H9 (cell line): ENCODE results near the gene POC5. TPM values are rescaled to one million over a fixed set of nuclear protein-coding genes. Genes with fewer than 3 reads are reported as not detected.

Experiments used
- DNase-seq: peaks from one replicate; pipeline ENCODE4 v3.0.0-alpha.2; 2017
- H2AFZ ChIP-seq: one replicate; pipeline ENCODE4 v1.6.1; 2013; ENCODE audit warnings: mild to moderate bottlenecking, low read length, control low read depth, moderate library complexity
- H2AK5ac ChIP-seq: 2 replicates; pipeline ENCODE4 v1.6.1; 2013; ENCODE audit warnings: low read length, control low read depth, mixed read lengths; ENCODE audit not compliant: insufficient read length
- H2BK120ac ChIP-seq: one replicate; pipeline ENCODE4 v1.6.1; 2013; ENCODE audit warnings: low read depth, mild to moderate bottlenecking, low read length, control low read depth, inconsistent platforms; ENCODE audit not compliant: poor library complexity, severe bottlenecking
- H2BK12ac ChIP-seq: 2 replicates; pipeline ENCODE4 v1.6.1; 2013; ENCODE audit warnings: low read length, control low read depth, mixed read lengths, low read depth; ENCODE audit not compliant: insufficient read length
- H2BK15ac ChIP-seq: 2 replicates; pipeline ENCODE4 v1.6.1; 2013; ENCODE audit warnings: low read depth, low read length, control low read depth
- H2BK20ac ChIP-seq: one replicate; pipeline ENCODE4 v1.6.1; 2013; ENCODE audit warnings: low read depth, mild to moderate bottlenecking, low read length, control low read depth, inconsistent platforms; ENCODE audit not compliant: poor library complexity, severe bottlenecking
- H2BK5ac ChIP-seq: 2 replicates; pipeline ENCODE4 v1.6.1; 2013; ENCODE audit warnings: low read length, control low read depth, mixed read lengths; ENCODE audit not compliant: insufficient read length
- H3K14ac ChIP-seq: 2 replicates; pipeline ENCODE4 v1.6.1; 2013; ENCODE audit warnings: low read length, control low read depth; ENCODE audit not compliant: insufficient read depth
- H3K18ac ChIP-seq: 2 replicates; pipeline ENCODE4 v1.6.1; 2013; ENCODE audit warnings: low read depth, mild to moderate bottlenecking, mixed read lengths, low read length, control low read depth; ENCODE audit not compliant: insufficient read length
- H3K23ac ChIP-seq: 2 replicates; pipeline ENCODE4 v1.6.1; 2013; ENCODE audit warnings: low read length, control low read depth, mixed read lengths, low read depth; ENCODE audit not compliant: insufficient read length
- H3K23me2 ChIP-seq: 2 replicates; pipeline ENCODE4 v1.6.1; 2013; ENCODE audit warnings: low read depth, mild to moderate bottlenecking, mixed read lengths, low read length, control low read depth; ENCODE audit not compliant: insufficient read length, poor library complexity, severe bottlenecking
- H3K27ac ChIP-seq: 2 replicates; pipeline ENCODE4 v1.5.1; 2013; ENCODE audit warnings: low read length, control low read depth, mixed read lengths, low read depth; ENCODE audit not compliant: insufficient read length
- H3K27me3 ChIP-seq: 2 replicates; pipeline ENCODE4 v1.6.1; 2013; ENCODE audit warnings: low read length, control low read depth, inconsistent platforms; ENCODE audit not compliant: insufficient read depth
- H3K4ac ChIP-seq: 2 replicates; pipeline ENCODE4 v1.6.1; 2013; ENCODE audit warnings: low read depth, mild to moderate bottlenecking, control low read depth, inconsistent platforms, low read length, moderate library complexity
- H3K4me1 ChIP-seq: 2 replicates; pipeline ENCODE4 v1.6.1; 2013; ENCODE audit warnings: low read length, control low read depth, inconsistent platforms; ENCODE audit not compliant: insufficient read depth
- H3K4me2 ChIP-seq: 2 replicates; pipeline ENCODE4 v1.6.1; 2013; ENCODE audit warnings: low read length, control low read depth, mixed read lengths; ENCODE audit not compliant: insufficient read length, insufficient read depth
- H3K56ac ChIP-seq: 2 replicates; pipeline ENCODE4 v1.6.1; 2013; ENCODE audit warnings: low read depth, mild to moderate bottlenecking, mixed read lengths, low read length, control low read depth; ENCODE audit not compliant: insufficient read length
- H3K79me1 ChIP-seq: 2 replicates; pipeline ENCODE4 v1.6.1; 2013; ENCODE audit warnings: low read depth, mild to moderate bottlenecking, moderate library complexity, low read length, control low read depth, inconsistent platforms; ENCODE audit not compliant: insufficient read depth, poor library complexity, severe bottlenecking
- H3K79me2 ChIP-seq: 2 replicates; pipeline ENCODE4 v1.6.1; 2013; ENCODE audit warnings: low read length, control low read depth, inconsistent platforms; ENCODE audit not compliant: insufficient read depth
- H3K9ac ChIP-seq: 2 replicates; pipeline ENCODE4 v1.6.1; 2013; ENCODE audit warnings: low read length, control low read depth, mixed read lengths; ENCODE audit not compliant: insufficient read length; ENCODE audit errors: extremely low read depth
- H3K9me3 ChIP-seq: one replicate; pipeline ENCODE4 v1.6.1; 2013; ENCODE audit warnings: low read depth, low read length, inconsistent platforms; ENCODE audit not compliant: control insufficient read depth
- H3T11ph ChIP-seq: one replicate; pipeline ENCODE4 v1.6.1; 2013; ENCODE audit warnings: mild to moderate bottlenecking, low read length, control low read depth, inconsistent platforms
- H4K20me1 ChIP-seq: one replicate; pipeline ENCODE4 v1.6.1; 2013; ENCODE audit not compliant: control insufficient read depth, insufficient read length, insufficient read depth
- H4K5ac ChIP-seq: 2 replicates; pipeline ENCODE4 v1.6.1; 2013; ENCODE audit warnings: low read depth, mild to moderate bottlenecking, mixed read lengths, low read length, control low read depth; ENCODE audit not compliant: insufficient read length
- H4K8ac ChIP-seq: replicated peaks from 2 replicates; pipeline ENCODE4 v1.6.1; 2013; ENCODE audit warnings: low read length, control low read depth, mixed read lengths, low read depth; ENCODE audit not compliant: insufficient read length
- H4K91ac ChIP-seq: 2 replicates; pipeline ENCODE4 v1.6.1; 2013; ENCODE audit warnings: low read depth, mild to moderate bottlenecking, moderate library complexity, mixed read lengths, low read length, control low read depth; ENCODE audit not compliant: insufficient read length
- H3K27ac Mint-ChIP-seq, 3 experiments: 2 replicates in 2 of 3; 3 replicates in 1 of 3; pipeline ENCODE4 v1.8.0; 2020 to 2021; ENCODE audit warnings: mixed read lengths in 3 of 3, mild to moderate bottlenecking in 1 of 3, moderate library complexity in 1 of 3
- H3K27me3 Mint-ChIP-seq: 2 replicates; pipeline ENCODE4 v1.8.0; 2021; ENCODE audit warnings: low read depth, mild to moderate bottlenecking, moderate library complexity, mixed read lengths
- H3K36me3 Mint-ChIP-seq, 3 experiments: 2 replicates in 2 of 3; 3 replicates in 1 of 3; pipeline ENCODE4 v1.8.0; 2020 to 2021; ENCODE audit warnings: low read depth in 3 of 3, mixed read lengths in 3 of 3; ENCODE audit not compliant: insufficient read depth in 1 of 3
- H3K4me1 Mint-ChIP-seq, 2 experiments: 2 replicates each; pipeline ENCODE4 v1.8.0; 2020; ENCODE audit warnings: mixed read lengths in 2 of 2
- H3K4me3 Mint-ChIP-seq, 2 experiments: 2 replicates in 1 of 2; 3 replicates in 1 of 2; pipeline ENCODE4 v1.8.0; 2020 to 2021; ENCODE audit warnings: mild to moderate bottlenecking in 2 of 2, mixed read lengths in 2 of 2, moderate library complexity in 1 of 2
- H3K9me3 Mint-ChIP-seq, 2 experiments: 2 replicates in 1 of 2; 3 replicates in 1 of 2; pipeline ENCODE4 v1.8.0; 2020; ENCODE audit warnings: mild to moderate bottlenecking in 2 of 2, mixed read lengths in 2 of 2, moderate library complexity in 1 of 2
- WGBS: extraction: QIAGEN DNeasy Blood & Tissue Kit; methylation state at CpG from one replicate; pipeline ENCODE4 v1.1.7; 2013; ENCODE audit warnings: missing lambda C conversion rate, low lambda C conversion rate, mixed read lengths; ENCODE audit not compliant: insufficient read length; ENCODE audit errors: extremely low coverage; 5-methylcytosine and 5-hydroxymethylcytosine counted together
- total RNA-seq: library from RNA; stranded (reverse); gene quantifications from 2 replicates; pipeline ENCODE4 v1.2.1, GENCODE V29; 2021
- TF ChIP-seq, protein P1 (sequence below): fragments of 200-600 bp; sonication (generic); conservative IDR thresholded peaks from 3 replicates; pipeline ENCODE4 v1.8.0; 2021; ENCODE audit warnings: antibody characterized with exemption, mild to moderate bottlenecking

POC5 gene
- total RNA-seq, 1 experiment from 2014 or later, result 12.2 TPM

DNA sequence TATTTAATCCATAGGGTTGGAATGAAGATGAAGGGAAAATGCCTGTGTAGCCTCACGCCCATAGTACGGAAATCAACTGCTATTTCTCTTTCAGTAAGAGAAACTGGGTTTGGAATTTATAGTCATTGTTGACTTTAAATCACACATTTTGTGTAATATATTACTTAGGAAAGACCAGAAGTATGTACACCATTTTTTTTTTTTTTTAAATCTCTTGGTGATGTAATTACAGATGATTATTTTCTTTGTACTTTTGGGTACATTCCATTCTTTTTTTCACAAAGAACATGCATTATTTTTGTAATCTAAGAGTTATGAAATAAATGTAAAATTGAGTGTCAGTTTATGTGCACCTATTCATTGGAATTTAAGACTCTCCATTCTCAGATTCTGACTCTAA is 45.7 kb downstream of the POC5 start:
- Histone ChIP-seq H3K9ac (no peak overlapping the region), H3K4me1 (no peaks in the 10 kb centered on the region), H3K9me3 (no peaks in the 10 kb centered on the region), H2BK5ac (no peak overlapping the region), H2AFZ (no peak overlapping the region), H4K8ac (no peak overlapping the region), H2AK5ac (no peak overlapping the region), H4K20me1 (no peaks in the 10 kb centered on the region), H2BK15ac (no peak overlapping the region), H3K27me3 (no peaks in the 10 kb centered on the region), H3K18ac (no peak overlapping the region), H3K79me1 (no peaks in the 10 kb centered on the region), H3K23me2 (no peaks in the 10 kb centered on the region), H4K5ac (no peak overlapping the region), H2BK12ac (no peak overlapping the region), H3T11ph (no peak overlapping the region), H4K91ac (no peak overlapping the region), H3K27ac (no peak overlapping the region), H3K23ac (no peak overlapping the region), H3K4me2 (no peak overlapping the region), H3K4ac (no peak overlapping the region), H3K14ac (no peak overlapping the region), H3K56ac (no peak overlapping the region), H2BK120ac (no peak overlapping the region), H2BK20ac (no peak overlapping the region), H3K79me2 (no peaks in the 10 kb centered on the region)
- no peak for DNase-seq
- H3K27me3 Mint-ChIP-seq, result no peaks in the 10 kb centered on the region
- no peak overlapping the region for H3K27ac Mint-ChIP-seq
- no peaks in the 10 kb centered on the region for H3K9me3 Mint-ChIP-seq
- no peak overlapping the region for H3K4me3 Mint-ChIP-seq
- peaks cover 26% of the 10 kb centered on the region in 2 experiments for H3K4me1 Mint-ChIP-seq
- WGBS, result no CpG with 5 or more reads among the region's 2 CpGs
- H3K36me3 Mint-ChIP-seq, result no peaks in the 10 kb centered on the region; a peak in 1 of 7 replicates
- TF ChIP-seq, protein P1, sequence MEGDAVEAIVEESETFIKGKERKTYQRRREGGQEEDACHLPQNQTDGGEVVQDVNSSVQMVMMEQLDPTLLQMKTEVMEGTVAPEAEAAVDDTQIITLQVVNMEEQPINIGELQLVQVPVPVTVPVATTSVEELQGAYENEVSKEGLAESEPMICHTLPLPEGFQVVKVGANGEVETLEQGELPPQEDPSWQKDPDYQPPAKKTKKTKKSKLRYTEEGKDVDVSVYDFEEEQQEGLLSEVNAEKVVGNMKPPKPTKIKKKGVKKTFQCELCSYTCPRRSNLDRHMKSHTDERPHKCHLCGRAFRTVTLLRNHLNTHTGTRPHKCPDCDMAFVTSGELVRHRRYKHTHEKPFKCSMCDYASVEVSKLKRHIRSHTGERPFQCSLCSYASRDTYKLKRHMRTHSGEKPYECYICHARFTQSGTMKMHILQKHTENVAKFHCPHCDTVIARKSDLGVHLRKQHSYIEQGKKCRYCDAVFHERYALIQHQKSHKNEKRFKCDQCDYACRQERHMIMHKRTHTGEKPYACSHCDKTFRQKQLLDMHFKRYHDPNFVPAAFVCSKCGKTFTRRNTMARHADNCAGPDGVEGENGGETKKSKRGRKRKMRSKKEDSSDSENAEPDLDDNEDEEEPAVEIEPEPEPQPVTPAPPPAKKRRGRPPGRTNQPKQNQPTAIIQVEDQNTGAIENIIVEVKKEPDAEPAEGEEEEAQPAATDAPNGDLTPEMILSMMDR, result no peak
